Posterior vena cava (tissue), 2 donors: ENCODE results near the gene MAPKAPK5. TPM values are rescaled to one million over a fixed set of nuclear protein-coding genes. Genes with fewer than 3 reads are reported as not detected.

ENCODE experiments used
- DNase-seq: peaks from one replicate; pipeline ENCODE4 v3.0.0-alpha.2; 2020; ENCODE audit warnings: low spot score
- intact Hi-C, 2 donors: fragments of 100-400 bp; cut with DNase I; formaldehyde crosslinking; loops; one replicate each; pipeline versions ENCODE4 v1.14.1 to v1.14.2; 2022 to 2023
- total RNA-seq, 2 donors: library from RNA; stranded (reverse); fragmentation: NEBNext Ultra II Directional; extraction: Animal tissue kit (Norgen Biotek cat#: 25700); gene quantifications; one replicate each; pipeline ENCODE4 v1.2.1, GENCODE V29; 2021
- donor health status: DM: yes; HTN: yes; CAD: no.
- donor health status: DM: yes; HTN: yes; CAD: no.

The MAPKAPK5 gene
- total RNA-seq, 2 donors from 2014 or later = 33.0 to 33.9 TPM

DNA sequence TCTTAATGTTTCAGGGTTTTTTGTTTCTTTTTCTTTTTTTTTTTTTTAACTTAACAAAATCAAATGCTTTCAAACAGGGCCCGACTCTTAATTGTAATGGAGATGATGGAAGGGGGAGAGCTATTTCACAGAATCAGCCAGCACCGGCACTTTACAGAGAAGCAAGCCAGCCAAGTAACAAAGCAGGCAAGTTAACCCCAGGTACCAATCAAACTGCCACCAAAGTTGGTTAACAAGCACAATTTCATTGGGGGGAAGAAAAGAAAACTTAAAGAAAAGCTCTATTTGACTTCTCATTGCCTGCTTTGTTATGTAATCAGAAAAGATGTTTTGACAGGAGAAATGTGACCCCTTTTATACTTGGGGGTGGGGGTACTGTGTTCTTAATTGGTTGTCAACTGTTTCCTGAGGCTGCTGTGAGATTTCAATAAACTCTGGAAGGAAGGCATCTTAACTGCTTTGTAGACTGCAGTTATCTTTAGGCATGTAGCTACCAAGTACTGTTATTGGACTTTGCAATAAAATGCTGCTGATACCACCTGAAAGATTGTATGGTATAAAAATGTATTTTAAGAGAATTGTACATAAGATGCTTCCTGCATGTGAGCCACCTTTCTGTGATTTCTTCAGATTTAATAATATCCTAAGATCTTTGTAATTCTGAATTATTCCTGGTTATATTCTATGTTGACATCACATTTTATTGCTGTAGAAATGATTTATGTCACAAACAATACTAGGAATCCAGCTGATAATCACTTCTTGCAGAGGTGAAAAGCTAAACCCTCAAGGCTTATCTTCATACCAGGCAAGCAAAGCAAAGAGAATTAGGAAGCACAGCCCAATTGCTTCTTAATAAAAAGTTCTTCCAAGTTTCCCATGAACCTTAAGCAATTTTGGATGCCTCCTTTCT, 26.9 kb downstream of the MAPKAPK5 start:
- DNase-seq = no peak
- intact Hi-C loops = loop anchor here in 1 of 2 donors (5.0 kb wide), 1 partner anchor 1142 kb away; no protein-coding TSS in a partner anchor

DNA sequence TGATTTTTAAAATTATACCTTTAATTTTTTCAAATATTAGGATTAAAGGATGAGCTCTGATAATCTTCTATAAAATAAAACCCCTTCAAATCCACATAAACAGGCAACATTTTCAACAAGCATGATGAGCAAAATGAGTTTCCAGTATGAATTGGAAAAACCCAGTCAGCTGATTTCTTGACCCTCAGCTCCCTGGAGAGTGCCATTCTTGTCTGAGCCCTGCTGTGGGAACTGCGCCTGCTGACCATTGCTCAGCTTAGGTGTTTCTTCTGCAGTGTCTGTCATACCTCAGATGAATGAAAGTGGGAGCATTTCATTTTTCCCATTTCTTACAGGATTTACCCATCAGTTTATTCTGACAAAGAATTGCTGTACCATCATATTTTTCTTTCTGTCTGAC, 27.6 kb downstream of the MAPKAPK5 start:
- no peak for DNase-seq
- intact Hi-C loops = loop anchor here in 1 of 2 donors (5.0 kb wide), 1 partner anchor 1142 kb away; no protein-coding TSS in a partner anchor

DNA sequence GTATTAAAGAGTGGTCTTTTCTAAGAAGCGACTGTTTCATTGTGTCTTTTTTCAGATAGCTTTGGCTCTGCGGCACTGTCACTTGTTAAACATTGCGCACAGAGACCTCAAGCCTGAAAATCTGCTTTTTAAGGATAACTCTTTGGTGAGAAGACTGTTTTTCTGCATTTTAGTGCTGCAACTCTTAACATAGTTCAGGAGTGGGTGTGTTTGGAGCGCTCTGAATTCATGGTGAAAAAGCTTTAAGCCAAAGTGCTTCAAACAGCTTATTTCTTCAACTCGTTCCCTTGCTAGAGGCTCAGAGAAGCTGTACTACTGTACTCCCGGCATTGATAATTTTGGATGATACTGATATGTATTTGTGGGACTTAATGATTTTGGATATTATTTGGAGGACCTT, 28.2 kb downstream of the MAPKAPK5 start:
- no peak for DNase-seq
- intact Hi-C loops = no loop called here

DNA sequence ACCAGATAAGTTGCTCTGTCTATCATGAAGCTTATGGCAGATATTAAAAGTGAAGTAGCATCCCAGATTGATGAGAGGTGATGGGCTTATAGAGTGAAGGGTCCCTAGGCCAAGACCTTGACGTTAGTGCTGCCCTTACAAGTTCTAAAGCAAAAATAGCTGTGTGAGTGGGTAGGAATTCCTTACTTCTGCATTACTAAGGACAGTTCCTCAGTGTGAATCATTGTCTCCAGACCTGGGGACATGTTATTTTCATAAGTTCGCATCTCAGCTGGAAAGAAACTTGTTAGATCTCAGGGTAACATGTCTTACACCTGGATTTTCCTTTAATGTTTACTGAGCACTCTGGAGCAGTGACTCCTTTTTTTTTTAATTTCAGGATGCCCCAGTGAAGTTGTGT, 28.7 kb downstream of the MAPKAPK5 start:
- intact Hi-C loops = no loop called here
- DNase-seq = no peak

DNA sequence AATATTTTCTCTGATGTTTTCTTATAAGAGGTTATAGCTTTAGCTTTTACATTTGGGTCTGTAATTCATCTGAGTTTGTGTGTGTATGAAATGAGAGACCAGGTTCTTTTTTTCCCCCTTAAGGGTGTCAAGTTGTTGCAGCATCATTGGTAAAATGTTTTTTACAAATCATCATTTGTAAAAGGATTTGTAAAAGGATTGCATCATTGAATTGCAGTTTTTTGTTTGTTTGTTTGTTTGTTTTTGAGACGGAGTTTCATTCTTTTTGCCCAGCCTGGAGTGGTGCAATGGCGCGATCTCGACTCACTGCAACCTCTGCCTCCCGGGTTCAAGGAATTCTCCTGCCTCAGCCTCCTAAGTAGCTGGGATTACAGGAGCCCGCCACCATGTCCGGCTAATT, 31.1 kb downstream of the MAPKAPK5 start:
- intact Hi-C loops = no loop called here
- no peak for DNase-seq

DNA sequence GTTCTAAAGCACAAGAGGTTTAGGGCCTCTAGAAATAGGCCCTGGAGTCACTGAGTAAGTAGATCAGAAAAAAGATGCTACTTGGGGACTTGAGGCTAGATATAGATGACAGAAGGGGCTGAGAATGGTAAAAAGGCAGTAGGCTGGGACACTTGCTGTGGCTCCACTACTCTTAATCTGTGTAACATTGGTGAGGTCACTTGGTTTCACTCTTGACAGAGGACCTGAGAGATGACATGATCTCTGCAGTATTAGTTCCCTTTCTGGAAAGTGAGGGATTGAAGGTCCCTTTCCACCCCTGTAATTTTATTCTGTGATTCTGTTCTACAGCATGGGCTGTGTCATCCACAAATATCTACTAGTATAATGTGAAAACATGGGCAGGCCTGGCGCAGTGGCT, 39.7 kb downstream of the MAPKAPK5 start:
- DNase-seq = no peak
- intact Hi-C loops = no loop called here

DNA sequence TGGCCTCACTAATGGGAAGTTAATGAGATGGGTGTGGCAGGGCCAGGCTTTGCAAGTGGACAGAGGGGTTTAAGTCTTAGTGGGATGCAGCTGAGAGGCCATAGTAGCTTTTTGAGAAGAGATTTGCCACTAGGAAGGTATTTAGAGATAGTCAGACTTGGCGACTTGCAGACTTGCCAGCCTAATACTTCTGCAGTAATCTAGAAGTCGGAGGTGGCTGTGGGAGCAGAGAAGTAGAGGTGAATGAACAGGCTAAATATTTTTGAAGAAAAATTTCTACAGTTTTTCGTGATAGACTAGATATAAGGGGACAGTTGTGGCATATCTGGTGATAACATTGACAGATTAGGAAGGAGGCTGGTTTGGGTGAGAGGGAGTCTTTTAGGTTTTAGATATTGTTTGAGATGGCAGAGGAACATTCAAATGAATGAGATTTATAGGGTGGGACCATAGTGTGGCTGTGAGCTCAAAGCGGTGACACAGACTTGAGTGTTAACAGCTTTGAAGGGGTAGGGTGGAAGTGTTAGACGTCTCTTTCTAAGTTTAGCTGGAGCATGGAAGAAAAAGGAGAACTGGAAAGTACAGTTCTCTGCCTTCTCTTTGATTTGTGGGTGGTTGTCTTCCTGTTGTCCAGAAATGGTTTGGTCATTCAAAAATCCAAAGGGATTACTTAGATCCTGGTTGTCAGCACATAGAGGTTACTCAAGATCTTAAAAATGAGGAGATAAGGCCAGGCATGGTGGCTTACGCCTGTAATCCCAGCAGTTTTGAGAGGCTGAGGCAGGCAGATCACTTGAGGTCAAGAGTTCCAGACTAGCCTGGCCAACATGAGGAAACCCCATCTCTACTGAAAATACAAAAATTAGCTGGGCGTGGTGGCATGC, 44.9 kb downstream of the MAPKAPK5 start:
- no peak for DNase-seq
- intact Hi-C loops = no loop called here

DNA sequence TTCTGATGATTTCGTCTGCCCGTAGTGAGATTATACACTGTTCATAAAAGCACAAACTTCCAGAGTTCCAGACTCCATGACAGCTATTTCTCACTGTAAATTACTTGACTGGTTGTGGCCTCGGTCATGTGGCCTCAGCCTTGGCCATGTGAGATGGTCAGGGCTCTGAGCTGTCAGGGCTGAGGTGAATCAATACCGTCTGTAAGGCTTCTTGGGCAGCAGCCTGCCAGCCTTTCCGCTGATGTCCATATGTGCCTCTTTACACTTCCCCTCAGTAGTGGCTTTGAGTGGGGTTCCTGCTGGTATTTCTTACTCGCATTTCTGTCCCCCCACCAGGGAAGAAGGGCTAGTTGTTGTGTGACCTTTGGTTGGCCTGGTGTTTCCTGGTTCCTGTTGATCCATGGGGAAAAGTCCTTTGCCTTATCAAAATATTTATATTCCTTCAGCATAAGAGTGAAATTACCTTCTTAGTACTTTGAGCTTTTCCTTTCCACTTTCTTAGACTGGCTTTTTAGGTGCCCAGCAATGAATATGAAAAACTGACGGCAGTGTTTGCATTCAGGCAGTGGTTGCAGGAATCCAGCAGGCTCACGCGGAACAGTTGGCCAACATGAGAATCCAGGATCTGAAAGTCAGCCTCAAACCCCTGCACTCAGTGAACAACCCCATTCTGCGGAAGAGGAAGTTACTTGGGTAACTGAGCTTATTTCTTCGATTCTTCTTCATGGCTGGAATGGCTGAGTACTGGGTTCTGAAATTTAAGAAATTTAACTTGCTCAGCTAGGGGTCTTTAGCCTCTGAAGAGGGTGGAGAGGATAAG, 46.1 kb downstream of the MAPKAPK5 start:
- intact Hi-C loops = no loop called here

DNA sequence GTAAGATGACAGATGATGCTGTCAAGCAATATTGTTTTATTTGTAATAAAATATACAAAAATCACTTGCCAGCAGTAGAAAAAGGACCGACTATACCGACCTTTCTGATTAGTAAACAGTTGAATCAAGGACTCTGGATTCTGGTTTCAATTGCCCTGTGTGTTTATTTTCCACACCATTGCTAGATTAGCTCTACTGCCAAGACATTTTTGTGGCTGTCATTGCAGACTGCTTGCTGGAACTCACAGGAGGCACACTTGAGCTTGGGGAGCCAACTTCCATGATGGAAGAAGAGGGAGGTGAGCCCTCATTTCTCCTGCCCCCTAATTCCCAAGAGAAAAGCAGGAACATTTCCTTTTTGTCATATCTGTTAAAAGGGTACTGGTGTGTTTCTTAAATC, 51.3 kb downstream of the MAPKAPK5 start:
- no peak for DNase-seq
- intact Hi-C loops = no loop called here

More for the DNA sequence above, 46.1 kb downstream of the MAPKAPK5 start:
- no peak for DNase-seq

DNA sequence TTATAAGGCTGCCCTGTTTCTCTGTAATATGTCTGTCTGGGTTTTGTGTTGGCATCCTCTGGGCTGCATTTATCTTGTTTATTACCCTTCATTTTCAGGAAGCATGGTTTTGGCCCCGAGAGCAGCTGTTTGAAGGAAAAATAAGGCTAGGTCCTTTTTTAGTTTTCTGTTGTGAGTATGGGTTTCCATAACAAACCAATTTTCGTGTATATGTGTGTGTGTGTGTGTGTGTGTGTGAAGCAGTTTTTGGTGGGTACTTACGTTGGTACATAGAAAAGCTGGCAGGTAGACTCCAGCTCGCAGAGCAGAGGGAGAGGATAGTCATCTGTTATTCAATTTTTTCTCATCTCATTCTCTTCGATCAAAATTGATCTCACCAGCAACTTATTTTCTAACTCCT, 52.5 kb downstream of the MAPKAPK5 start:
- DNase-seq = no peak
- intact Hi-C loops = no loop called here

DNA sequence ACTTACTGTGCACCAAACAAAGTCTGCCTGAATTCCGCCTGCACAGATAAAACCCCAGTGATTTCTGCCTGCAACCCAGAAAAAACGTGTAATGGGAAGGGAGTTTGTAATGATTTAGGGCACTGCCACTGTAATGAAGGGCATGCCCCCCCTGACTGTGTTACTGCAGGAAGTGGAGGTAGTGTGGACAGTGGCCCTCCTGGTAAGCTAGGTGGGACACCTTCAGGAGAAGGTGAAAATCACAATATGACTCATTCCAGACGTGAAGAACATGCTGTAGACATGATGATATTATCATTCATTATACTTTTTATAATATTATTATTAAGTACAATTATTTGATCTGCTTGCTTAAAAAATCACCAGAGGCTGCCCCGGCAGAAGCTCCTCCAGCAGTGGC, 59.2 kb downstream of the MAPKAPK5 start:
- DNase-seq = no peak
- intact Hi-C loops = no loop called here

DNA sequence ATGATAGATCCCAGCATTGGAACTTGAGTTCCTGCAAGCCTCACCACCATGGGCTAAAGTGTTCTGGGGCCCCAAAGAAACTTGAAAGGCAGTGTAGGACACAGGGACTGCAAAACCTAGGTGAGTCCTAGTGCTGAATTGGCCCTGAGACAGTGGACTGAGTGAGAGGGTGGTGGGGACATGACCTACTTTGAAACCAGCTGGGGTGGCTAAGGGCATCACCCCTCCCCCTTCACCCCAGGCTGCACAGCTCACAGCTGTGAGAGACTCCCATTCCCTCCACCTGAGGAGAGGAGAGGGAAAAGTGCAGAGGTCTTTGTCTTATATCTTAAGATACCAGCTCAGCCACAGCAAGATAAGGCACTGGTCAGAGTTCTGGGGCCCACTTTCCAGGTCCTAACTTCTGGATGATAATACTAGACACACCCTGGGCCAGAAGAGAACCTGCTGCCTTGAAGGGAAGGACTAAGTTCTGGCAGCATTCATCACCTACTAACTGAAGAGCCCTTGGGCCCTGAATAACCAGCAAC, 62.5 kb downstream of the MAPKAPK5 start:
- DNase-seq = no peak
- intact Hi-C loops = no loop called here

DNA sequence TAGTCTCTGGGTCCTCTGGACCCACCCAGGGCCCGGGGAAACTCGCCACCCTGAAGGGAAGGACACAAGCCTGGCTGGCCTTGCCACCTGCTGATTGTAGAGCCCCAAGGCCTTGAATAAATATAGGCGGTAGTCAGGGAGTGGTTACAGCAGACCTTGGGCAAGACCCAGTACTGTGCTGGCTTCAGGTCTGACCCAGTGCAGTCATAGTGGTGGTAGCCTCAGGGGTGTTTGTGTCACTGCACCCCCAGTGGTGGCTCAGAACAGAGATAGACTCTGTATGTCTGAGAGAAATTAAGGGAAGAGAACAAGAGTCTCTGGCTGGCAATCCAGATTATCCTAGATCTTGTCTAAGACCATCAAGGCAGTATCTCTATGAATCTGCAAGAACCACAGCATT, 63.5 kb downstream of the MAPKAPK5 start:
- intact Hi-C loops = no loop called here

DNA sequence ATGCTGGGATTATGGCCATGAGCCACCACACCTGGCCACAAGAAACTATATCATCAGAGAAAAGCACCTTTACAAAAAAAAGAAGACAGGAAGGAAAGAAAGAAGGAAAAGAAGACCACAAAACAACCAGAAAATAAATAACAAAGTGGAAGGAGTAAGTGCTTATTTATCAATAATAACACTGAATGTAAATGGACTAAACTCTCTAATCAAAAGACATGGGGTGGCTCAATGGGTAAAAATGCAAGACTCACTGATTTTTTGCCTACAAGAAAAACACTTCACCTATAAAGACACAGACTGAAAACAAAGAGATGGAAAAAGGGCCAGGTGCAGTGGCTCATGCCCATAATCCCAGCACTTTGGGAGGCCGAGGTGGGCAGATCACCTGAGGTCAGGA, 65.7 kb downstream of the MAPKAPK5 start:
- DNase-seq = no peak
- intact Hi-C loops = no loop called here

More for the DNA sequence above, 63.5 kb downstream of the MAPKAPK5 start:
- no peak for DNase-seq

DNA sequence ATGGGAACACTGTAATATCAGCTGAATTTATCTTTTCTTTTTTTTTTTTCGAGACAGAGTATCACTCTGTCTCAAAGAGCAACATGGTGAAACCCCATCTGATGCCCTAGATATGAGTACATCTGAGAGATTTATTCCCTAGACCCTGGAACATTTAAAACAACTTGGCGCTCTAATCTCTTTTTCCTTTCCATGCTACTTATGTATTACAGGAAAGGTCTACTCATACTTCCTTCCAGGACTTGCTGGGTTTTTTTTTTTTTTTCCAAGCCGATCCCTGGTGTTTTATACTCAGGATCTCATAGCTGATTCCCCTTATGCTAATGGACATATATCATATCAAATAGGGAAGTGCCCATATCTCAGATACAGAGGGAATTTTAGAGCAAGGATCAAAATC, 83.1 kb downstream of the MAPKAPK5 start:
- DNase-seq = no peak
- intact Hi-C loops = no loop called here

DNA sequence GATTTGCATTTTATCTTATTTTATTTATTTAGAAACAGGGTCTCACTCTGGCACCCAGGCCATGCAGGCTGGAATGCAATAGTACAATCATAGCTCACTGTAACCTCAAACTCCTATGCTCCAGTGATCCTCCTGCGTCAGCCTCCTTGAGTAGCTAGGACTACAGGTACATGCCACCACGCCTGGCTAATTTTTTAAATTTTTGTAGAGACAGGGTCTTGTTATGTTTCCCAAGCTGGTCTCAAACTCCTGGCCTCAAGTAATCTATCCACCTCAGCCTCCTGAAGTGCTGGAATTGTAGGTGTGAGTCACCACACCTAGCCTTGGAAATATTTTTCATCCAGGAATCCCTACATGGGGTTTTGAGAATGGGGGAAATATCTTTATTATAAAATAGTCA, 84.6 kb downstream of the MAPKAPK5 start:
- DNase-seq = no peak
- intact Hi-C loops = no loop called here

DNA sequence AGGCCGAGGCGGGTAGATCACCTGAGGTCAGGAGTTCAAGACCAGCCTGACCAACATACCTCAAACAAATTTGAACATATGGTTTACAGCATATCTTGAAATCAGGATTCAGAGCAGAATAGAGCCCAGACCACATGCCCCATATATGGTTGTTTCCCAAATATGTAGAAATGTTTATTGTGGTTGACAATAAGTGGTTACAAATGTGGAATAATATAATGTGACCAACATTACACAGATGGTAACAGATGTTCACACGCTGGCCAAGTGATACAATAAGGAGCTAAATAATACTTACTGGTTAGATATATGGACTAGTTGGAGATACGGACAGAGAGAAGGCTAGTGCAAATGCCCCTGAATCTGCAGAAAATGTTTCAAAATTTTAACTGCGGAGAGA, 85.3 kb downstream of the MAPKAPK5 start:
- no peak for DNase-seq
- intact Hi-C loops = no loop called here

DNA sequence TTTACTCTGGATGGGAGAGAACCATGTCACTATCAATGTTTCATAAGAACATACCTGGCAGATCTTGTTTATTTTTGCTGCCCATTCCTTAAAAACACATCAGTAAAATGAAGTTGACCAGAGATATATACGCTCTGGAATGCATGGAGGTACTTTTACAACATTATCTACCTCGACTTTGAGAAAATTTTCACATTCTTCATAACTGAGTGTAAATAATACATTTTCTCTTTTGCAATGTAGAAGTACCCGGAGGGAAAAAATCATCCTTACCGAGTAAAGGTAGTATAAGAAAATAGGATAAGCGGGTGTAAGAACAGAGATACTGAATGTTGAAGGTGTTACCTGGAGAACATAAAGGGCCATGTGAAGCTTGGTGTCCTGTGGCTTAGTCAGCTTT, 90.2 kb downstream of the MAPKAPK5 start:
- intact Hi-C loops = no loop called here
- no peak for DNase-seq

DNA sequence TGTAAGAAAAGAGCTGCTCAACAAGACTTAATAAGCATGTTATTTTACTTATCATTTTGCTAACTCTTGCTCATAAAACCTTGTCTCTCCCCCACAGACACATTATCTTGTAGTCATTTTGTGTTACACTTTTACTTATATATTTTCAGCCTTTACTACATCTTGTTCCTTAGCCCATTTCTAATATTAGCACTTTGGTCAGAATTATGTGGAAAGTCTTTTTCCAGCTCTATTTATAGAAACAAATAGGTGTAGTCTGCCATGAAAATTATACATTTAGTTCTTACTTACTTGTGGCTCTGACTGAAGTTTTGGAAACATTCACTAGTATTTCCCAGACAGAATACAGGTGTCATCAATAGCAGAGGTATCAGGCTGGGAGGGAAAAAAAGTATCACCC, 94.8 kb downstream of the MAPKAPK5 start:
- DNase-seq = no peak
- intact Hi-C loops = no loop called here
